Ishikawa (cell line): Measurements from ENCODE around the gene ALB.

Experiments
- CREB1 ChIP-seq: IDR thresholded peaks from 2 replicates; pipeline ENCODE4 v1.6.1; 2012; ENCODE audit warnings: low read depth
- RAD21 ChIP-seq: IDR thresholded peaks from 2 replicates; pipeline ENCODE4 v1.6.1; 2012; ENCODE audit warnings: low read depth
- TEAD4 ChIP-seq: IDR thresholded peaks from 2 replicates; pipeline ENCODE4 v1.6.1; 2012

DNA sequence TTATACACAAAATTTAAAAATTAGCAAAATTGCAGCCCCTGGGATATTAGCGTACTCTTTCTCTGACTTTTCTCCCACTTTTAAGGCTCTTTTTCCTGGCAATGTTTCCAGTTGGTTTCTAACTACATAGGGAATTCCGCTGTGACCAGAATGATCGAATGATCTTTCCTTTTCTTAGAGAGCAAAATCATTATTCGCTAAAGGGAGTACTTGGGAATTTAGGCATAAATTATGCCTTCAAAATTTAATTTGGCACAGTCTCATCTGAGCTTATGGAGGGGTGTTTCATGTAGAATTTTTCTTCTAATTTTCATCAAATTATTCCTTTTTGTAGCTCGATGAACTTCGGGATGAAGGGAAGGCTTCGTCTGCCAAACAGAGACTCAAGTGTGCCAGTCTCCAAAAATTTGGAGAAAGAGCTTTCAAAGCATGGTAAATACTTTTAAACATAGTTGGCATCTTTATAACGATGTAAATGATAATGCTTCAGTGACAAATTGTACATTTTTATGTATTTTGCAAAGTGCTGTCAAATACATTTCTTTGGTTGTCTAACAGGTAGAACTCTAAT, 6.0 kb downstream of the ALB start:
- TF ChIP-seq TEAD4, result no peak
- TF ChIP-seq RAD21, result no peak
- no peak for TF ChIP-seq CREB1
